DND-41 (cell line): ENCODE measurements around the gene ZNF18.
A peak's percentile ranks its signal among the peaks of the same experiment; 100 is the strongest.

Experiments
- ATAC-seq: fragments of 200-7000 bp; cut with Tn5 transposase; 3 replicates; pipeline ENCODE4 v1.9.1; 2021; ENCODE audit warnings: low read depth; ENCODE audit not compliant: insufficient read depth
- DNase-seq: peaks from one replicate; pipeline ENCODE4 v3.0.0-alpha.2; 2020
- H2AFZ ChIP-seq: 2 replicates; pipeline ENCODE4 v1.6.0; 2012; ENCODE audit warnings: low read depth, low read length
- H3K27ac ChIP-seq: 2 replicates; pipeline ENCODE4 v1.5.1; 2012; ENCODE audit warnings: low read length, inconsistent platforms
- H3K27me3 ChIP-seq: fragments of 200-600 bp; sonication (generic); 2 replicates; pipeline ENCODE4 v1.6.0; 2012; ENCODE audit warnings: low read length, mild to moderate bottlenecking, inconsistent platforms; ENCODE audit not compliant: insufficient read depth, poor library complexity
- H3K36me3 ChIP-seq: 2 replicates; pipeline ENCODE4 v1.5.1; 2012; ENCODE audit warnings: low read length, inconsistent platforms; ENCODE audit not compliant: insufficient read depth
- H3K4me1 ChIP-seq: 2 replicates; pipeline ENCODE4 v1.5.1; 2012; ENCODE audit warnings: mild to moderate bottlenecking, low read length; ENCODE audit not compliant: insufficient read depth
- H3K4me2 ChIP-seq: 2 replicates; pipeline ENCODE4 v1.6.0; 2012; ENCODE audit warnings: mild to moderate bottlenecking, moderate library complexity, low read length, inconsistent platforms; ENCODE audit not compliant: insufficient read depth
- H3K4me3 ChIP-seq, 2 experiments: fragments of 200-600 bp in 1 of 2; shearing (Covaris generic) in 1 of 2; 2 replicates each; pipeline ENCODE4 v1.5.1; 2012 to 2016; ENCODE audit warnings: inconsistent platforms in 2 of 2, low read length in 2 of 2, mild to moderate bottlenecking in 2 of 2, low read depth in 1 of 2, moderate library complexity in 1 of 2
- H3K79me2 ChIP-seq: 2 replicates; pipeline ENCODE4 v1.6.0; 2012; ENCODE audit warnings: low read length, inconsistent platforms; ENCODE audit not compliant: insufficient read depth
- H3K9ac ChIP-seq: 2 replicates; pipeline ENCODE4 v1.6.0; 2012; ENCODE audit warnings: low read depth, mild to moderate bottlenecking, inconsistent platforms, low read length, moderate library complexity
- H3K9me3 ChIP-seq: 2 replicates; pipeline ENCODE4 v1.5.1; 2012; ENCODE audit warnings: low read length, moderate library complexity, mild to moderate bottlenecking, inconsistent platforms; ENCODE audit not compliant: insufficient read depth, severe bottlenecking
- H4K20me1 ChIP-seq: 2 replicates; pipeline ENCODE4 v1.6.0; 2012; ENCODE audit warnings: low read length; ENCODE audit not compliant: insufficient read depth
- CTCF ChIP-seq: IDR thresholded peaks from 2 replicates; pipeline ENCODE4 v1.5.1; 2012; ENCODE audit warnings: borderline replicate concordance, low read length, moderate library complexity, mild to moderate bottlenecking; ENCODE audit not compliant: poor library complexity, severe bottlenecking; ENCODE audit errors: extremely low read depth
- EZH2 ChIP-seq: IDR thresholded peaks from 3 replicates; pipeline ENCODE4 v1.6.1; 2012; ENCODE audit warnings: borderline replicate concordance, low read depth, mild to moderate bottlenecking, moderate library complexity, low read length, inconsistent platforms; ENCODE audit not compliant: severe bottlenecking

Gene ZNF18

DNA sequence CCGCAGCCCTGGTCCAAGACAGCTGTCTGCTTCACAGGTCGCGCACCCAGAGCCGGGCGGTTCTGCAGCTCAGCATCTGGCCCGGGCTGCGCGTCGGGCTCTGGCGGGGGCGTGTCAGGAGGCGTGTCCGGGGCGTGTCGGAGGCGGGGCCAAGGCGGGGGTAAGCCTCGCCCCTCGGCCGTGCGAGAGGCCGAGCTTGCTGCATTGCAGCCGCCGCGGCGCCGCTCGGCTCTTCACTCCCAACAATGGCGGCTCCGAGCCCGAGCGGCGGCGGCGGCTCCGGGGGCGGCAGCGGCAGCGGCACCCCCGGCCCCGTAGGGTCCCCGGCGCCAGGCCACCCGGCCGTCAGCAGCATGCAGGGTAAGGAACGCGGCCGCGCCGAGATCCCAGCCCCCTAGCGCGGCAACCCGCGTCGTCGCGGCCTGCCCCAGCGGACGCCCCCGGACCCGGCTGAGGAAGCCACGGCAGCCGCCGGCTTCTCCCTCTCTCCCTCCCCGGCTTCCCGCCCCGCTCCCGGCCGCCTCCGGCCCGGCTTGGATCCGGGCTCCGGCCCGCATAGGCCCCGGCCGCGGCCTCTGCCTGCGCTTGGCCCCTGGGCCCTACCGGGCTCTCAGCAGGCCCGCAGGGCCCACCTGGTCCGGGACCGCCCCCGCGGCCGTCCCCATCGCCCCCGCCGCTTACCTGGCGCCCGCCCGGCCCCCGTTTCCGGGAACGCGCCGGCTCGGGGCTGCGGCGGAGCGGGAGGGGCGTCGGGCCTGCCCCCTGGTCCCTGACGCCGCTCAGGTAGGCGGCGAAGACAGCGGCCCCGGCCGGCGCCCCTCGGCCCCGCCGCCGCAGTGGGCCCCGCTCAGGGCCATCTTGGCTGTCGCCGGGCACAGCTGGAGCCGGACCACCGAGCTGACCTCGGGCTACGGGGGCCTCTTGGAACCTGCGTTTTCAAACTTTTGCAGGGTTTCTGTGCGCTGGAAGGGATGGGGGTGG is 23.7 kb upstream of the ZNF18 start, which contains the start of gene MAP2K4:
Gene MAP2K4, plus strand, starts transcription at position 236 of the 981 bp plus-strand sequence. Its CDS starts 10 bp downstream, at position 246.
- peak within 1 kb of the TSS; percentile 81 for H2AFZ ChIP-seq
- no peaks in the 10 kb centered on the region for H3K36me3 ChIP-seq
- DNase-seq, result peak; percentile 92

DNA sequence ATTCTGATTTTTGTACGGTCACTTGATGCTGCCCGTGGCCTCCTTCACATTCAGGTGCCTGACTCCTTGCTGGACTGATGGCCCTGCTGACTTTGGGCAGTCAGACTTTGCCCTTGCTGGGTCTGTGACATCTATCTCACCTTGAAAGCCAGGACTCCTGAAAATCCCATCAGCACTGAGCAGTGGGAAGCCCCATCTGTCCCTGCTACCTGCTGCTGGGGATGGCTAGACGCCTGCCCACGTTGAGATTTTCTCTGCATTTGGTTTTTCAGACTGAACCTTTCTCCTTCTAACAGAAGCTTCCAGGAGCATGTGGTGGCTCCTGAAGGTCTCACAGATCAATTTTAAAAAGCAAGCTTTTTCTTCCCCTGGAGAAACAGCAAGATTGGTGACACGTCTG is 10.2 kb upstream of the ZNF18 start:
- H3K4me3 ChIP-seq, result no peak overlapping the region
- H3K79me2 ChIP-seq, result no peaks in the 10 kb centered on the region
- no peaks in the 10 kb centered on the region for H3K36me3 ChIP-seq
- no peak overlapping the region for H3K4me2 ChIP-seq
- no peak overlapping the region for H3K9ac ChIP-seq
- no peak overlapping the region for H2AFZ ChIP-seq
- H3K4me1 ChIP-seq, result no peaks in the 10 kb centered on the region
- TF ChIP-seq EZH2 (no peak), CTCF (no peak)
- DNase-seq (no peak), ATAC-seq (no peak)
- H3K27me3 ChIP-seq, result peaks cover 10% of the 10 kb centered on the region
- no peaks in the 10 kb centered on the region for H4K20me1 ChIP-seq
- H3K27ac ChIP-seq, result no peak overlapping the region
- H3K9me3 ChIP-seq, result no peaks in the 10 kb centered on the region

More for the DNA sequence above, 23.7 kb upstream of the ZNF18 start, which contains the start of gene MAP2K4:
- H4K20me1 ChIP-seq, result peaks cover 39% of the 10 kb centered on the region
- ATAC-seq, result peak; percentile 95
- no peaks in the 10 kb centered on the region for H3K9me3 ChIP-seq
- H3K27ac ChIP-seq, result peak within 1 kb of the TSS; percentile 68
- peaks cover 15% of the 10 kb centered on the region for H3K27me3 ChIP-seq
- peaks cover 50% of the 10 kb centered on the region for H3K79me2 ChIP-seq
- TF ChIP-seq EZH2 (no peak), CTCF (no peak)
- peaks cover 34% of the 10 kb centered on the region for H3K4me1 ChIP-seq
- peak within 1 kb of the TSS; percentile 93 for H3K9ac ChIP-seq
- H3K4me3 ChIP-seq, result peak within 1 kb of the TSS; percentile 81 to 85
- H3K4me2 ChIP-seq, result peak within 1 kb of the TSS; percentile 62

DNA sequence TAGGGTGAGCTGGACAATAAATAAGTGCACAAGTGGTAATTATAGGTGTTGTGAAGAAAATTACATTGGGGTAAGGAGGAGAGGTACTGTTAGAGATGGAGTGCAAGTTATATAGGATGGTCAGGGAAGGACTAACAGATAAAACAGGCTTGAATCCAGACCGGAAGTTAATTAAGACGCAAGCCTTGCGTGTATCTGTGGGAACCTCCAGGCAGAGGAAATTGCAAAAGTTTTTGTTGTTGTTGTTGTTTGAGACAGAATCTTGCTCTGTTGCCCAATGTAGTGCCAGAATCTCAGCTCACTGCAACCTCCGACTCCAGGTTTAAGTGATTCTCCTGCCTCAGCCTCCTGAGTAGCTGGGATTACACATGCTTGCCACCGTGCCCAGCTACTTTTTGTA is 2.4 kb upstream of the ZNF18 start:
- Histone ChIP-seq H3K27me3 (no peaks in the 10 kb centered on the region), H3K4me2 (no peak overlapping the region), H3K4me3 (no peak overlapping the region), H3K9ac (no peak overlapping the region), H3K27ac (no peak overlapping the region), H3K4me1 (peaks cover 21% of the 10 kb centered on the region), H3K79me2 (peaks cover 19% of the 10 kb centered on the region), H3K36me3 (no peaks in the 10 kb centered on the region; the same call in 1 of the 2 replicates), H4K20me1 (no peaks in the 10 kb centered on the region), H2AFZ (no peak overlapping the region), H3K9me3 (no peaks in the 10 kb centered on the region)
- DNase-seq (no peak), ATAC-seq (no peak)
- no peak for TF ChIP-seq EZH2
- no peak for TF ChIP-seq CTCF
